ENCODE results near the gene SH3GLB1.

SH3GLB1 gene

GRCh38 chr1:86765674-86766073 lies 61.3 kb downstream of the SH3GLB1 start:
- Histone ChIP-seq H3K27ac (no peak overlapping the region), H3K36me3 (no peaks in the 10 kb centered on the region), H3K4me3 (ENCODE audit: low read depth, low read length) (no peak overlapping the region), H3K27me3 (ENCODE audit: insufficient read depth, low read depth, severe bottlenecking) (no peaks in the 10 kb centered on the region), H3K9me3 (ENCODE audit: severe bottlenecking) (no peaks in the 10 kb centered on the region)
- DNase-seq: no peak
- TF ChIP-seq, protein P1, sequence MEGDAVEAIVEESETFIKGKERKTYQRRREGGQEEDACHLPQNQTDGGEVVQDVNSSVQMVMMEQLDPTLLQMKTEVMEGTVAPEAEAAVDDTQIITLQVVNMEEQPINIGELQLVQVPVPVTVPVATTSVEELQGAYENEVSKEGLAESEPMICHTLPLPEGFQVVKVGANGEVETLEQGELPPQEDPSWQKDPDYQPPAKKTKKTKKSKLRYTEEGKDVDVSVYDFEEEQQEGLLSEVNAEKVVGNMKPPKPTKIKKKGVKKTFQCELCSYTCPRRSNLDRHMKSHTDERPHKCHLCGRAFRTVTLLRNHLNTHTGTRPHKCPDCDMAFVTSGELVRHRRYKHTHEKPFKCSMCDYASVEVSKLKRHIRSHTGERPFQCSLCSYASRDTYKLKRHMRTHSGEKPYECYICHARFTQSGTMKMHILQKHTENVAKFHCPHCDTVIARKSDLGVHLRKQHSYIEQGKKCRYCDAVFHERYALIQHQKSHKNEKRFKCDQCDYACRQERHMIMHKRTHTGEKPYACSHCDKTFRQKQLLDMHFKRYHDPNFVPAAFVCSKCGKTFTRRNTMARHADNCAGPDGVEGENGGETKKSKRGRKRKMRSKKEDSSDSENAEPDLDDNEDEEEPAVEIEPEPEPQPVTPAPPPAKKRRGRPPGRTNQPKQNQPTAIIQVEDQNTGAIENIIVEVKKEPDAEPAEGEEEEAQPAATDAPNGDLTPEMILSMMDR (IDR thresholded peaks at IDR 0.05; ENCODE audit: low read depth, low read length): no peak

DNA sequence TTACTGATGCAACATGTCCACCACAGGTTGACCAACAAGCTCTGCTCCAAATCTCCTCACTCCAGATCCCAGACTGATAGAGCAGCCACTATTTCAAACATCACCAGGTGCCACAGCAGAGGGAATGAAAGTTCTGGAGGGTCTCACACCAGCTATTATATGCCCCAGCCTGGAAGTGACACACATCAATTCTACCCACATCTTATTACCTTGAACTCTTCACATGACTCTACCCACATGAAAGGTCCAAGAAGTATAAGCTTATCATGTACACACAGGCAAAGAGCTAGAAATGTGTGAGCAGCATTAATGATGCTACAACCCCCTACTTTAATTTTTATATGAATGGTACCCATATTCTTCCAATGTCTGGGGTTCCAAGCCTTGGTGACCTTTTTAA lies 64.2 kb downstream of the SH3GLB1 start:
- no peaks in the 10 kb centered on the region for H3K9me3 ChIP-seq (ENCODE audit: severe bottlenecking)
- no peaks in the 10 kb centered on the region for H3K27me3 ChIP-seq (ENCODE audit: insufficient read depth, low read depth, severe bottlenecking)
- TF ChIP-seq, protein P1 (IDR thresholded peaks at IDR 0.05; ENCODE audit: low read depth, low read length): no peak
- H3K4me3 ChIP-seq (ENCODE audit: low read depth, low read length): no peak overlapping the region
- DNase-seq: no peak
- H3K36me3 ChIP-seq: no peaks in the 10 kb centered on the region
- no peak overlapping the region for H3K27ac ChIP-seq

- DNase-seq: no peak
- no peak overlapping the region for H3K27ac ChIP-seq
- no peaks in the 10 kb centered on the region for H3K36me3 ChIP-seq
- no peaks in the 10 kb centered on the region for H3K27me3 ChIP-seq (ENCODE audit: insufficient read depth, low read depth, severe bottlenecking)
- TF ChIP-seq, protein P1 (IDR thresholded peaks at IDR 0.05; ENCODE audit: low read depth, low read length): no peak
- no peak overlapping the region for H3K4me3 ChIP-seq (ENCODE audit: low read depth, low read length)
- no peaks in the 10 kb centered on the region for H3K9me3 ChIP-seq (ENCODE audit: severe bottlenecking)
Measured at GRCh38 chr1:86769065-86769464, 64.7 kb downstream of the SH3GLB1 start.

DNA sequence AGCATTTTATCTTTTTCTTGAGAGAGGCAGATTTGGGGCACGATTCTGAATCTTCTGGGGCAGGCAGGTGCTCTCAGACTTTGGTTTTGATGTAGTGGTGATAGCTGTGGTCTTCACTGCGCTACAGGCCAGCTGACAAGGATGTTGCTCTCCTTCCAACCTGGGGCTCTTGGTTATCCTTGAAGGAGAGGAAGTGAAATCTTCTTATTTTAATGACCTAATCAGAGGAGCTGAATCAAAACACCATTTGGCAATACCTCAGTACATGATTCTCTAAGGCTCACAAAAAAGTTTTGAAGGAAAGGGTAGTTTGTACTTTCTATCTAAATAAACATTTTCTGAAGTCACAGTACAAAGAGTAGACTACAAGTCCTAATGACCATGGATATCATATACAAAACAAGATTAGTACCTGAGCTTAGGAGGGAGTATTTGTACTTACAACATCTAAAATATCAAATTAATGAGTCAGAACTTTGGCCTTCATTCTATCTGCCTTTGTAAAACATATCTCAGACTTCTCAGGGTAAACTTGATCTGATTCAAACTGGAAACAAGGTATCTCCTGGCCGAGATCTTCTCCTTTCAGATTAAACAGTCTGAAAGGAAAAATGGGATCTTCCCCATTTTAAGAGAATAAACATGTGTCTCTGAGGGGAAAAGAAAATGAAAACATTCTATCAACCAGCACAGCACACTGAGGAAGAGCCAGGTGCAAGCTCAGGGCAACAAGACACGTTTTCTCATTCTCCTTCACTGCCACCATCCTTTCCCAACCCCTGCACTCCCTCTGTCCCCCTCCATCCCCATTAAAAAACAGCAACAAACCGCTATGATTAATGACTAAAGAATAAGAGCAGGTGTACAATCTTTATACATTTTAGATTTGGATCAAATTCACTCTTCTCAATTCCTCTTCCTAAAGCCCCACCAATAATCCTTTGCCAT lies 69.2 kb downstream of the SH3GLB1 start:
- TF ChIP-seq, protein P1 (IDR thresholded peaks at IDR 0.05; ENCODE audit: low read depth, low read length): no peak
- H3K9me3 ChIP-seq (ENCODE audit: severe bottlenecking): no peaks in the 10 kb centered on the region
- H3K36me3 ChIP-seq: no peaks in the 10 kb centered on the region
- no peak for DNase-seq
- peak overlapping the region; percentile 43; the same call in 1 of the 2 replicates for H3K27ac ChIP-seq
- no peak overlapping the region for H3K4me3 ChIP-seq (ENCODE audit: low read depth, low read length)
- H3K27me3 ChIP-seq (ENCODE audit: insufficient read depth, low read depth, severe bottlenecking): no peaks in the 10 kb centered on the region

GRCh38 chr1:86774305-86775295 lies 70.2 kb downstream of the SH3GLB1 start:
- no peak overlapping the region for H3K4me3 ChIP-seq (ENCODE audit: low read depth, low read length)
- TF ChIP-seq, protein P1 (IDR thresholded peaks at IDR 0.05; ENCODE audit: low read depth, low read length): no peak
- H3K36me3 ChIP-seq: no peaks in the 10 kb centered on the region
- peak; percentile 88 for DNase-seq
- no peaks in the 10 kb centered on the region for H3K27me3 ChIP-seq (ENCODE audit: insufficient read depth, low read depth, severe bottlenecking)
- H3K27ac ChIP-seq: peak overlapping the region; percentile 51
- H3K9me3 ChIP-seq (ENCODE audit: severe bottlenecking): no peaks in the 10 kb centered on the region
